K562 (cell line): ENCODE results near the gene PRSS56. TPM values are rescaled to one million over a fixed set of nuclear protein-coding genes. Genes with fewer than 3 reads are reported as not detected.
A peak's percentile ranks its signal among the peaks of the same experiment; 100 is the strongest.

Experiments
- ATAC-seq: fragments of 200-7000 bp; cut with Tn5 transposase; 3 replicates; pipeline ENCODE4 v1.9.1; 2020; ENCODE audit warnings: moderate library complexity
- BruUV-seq: library from RNA; stranded (reverse); fragments of 400-500 nt; replicated peaks from 2 replicates; lab custom pipeline; 2021; lab: Mats Ljungman, UMichigan
- CTCF ChIA-PET: fragments of 300-600 bp; formaldehyde crosslinking; extraction: SDS; loops from one replicate; lab custom pipeline; 2021; ENCODE audit warnings: low intra/inter-chr PET ratio; lab: Yijun Ruan, JAX
- POLR2A ChIA-PET: fragments of 300-600, 350-650 bp; sonication (Branson Sonifier 250); formaldehyde crosslinking; extraction: SDS; loops from one replicate; lab custom pipeline; 2021; ENCODE audit warnings: antibody characterized with exemption, inconsistent platforms; lab: Yijun Ruan, JAX
- DNase-seq, 4 experiments: peaks; one replicate each; pipeline versions ENCODE4 v3.0.0 to v3.0.0-alpha.2; 2011 to 2018; ENCODE audit warnings: low spot score in 3 of 4, mixed read lengths in 3 of 4; ENCODE audit errors: extremely low read depth in 1 of 4
- FAIRE-seq: peaks from 2 replicates; lab custom pipeline; 2011; peaks lifted over from hg19 to GRCh38; lab: Jason Lieb, UNC
- H2AFZ ChIP-seq: 2 replicates; pipeline ENCODE4 v1.6.0; 2011; ENCODE audit warnings: low read depth, low read length, control low read depth, inconsistent platforms
- H3K27ac ChIP-seq: fragments of 200-600 bp; 3 replicates; pipeline ENCODE4 v1.8.0; 2011; ENCODE audit warnings: low read depth, mild to moderate bottlenecking, control low read depth, inconsistent platforms, low read length, moderate library complexity, mixed read lengths; ENCODE audit errors: extremely low read depth
- H3K27me3 ChIP-seq, 2 experiments: fragments of 300-600 bp in 1 of 2; 2 replicates in 1 of 2; 3 replicates in 1 of 2; pipeline versions ENCODE4 v1.6.0 to v1.8.0; 2011; ENCODE audit warnings: inconsistent platforms in 2 of 2, low read length in 2 of 2, mild to moderate bottlenecking in 1 of 2, mixed read lengths in 1 of 2, moderate library complexity in 1 of 2; ENCODE audit not compliant: control insufficient read depth in 2 of 2, insufficient read depth in 2 of 2
- H3K36me3 ChIP-seq: fragments of 300-600 bp; 3 replicates; pipeline ENCODE4 v1.8.0; 2011; ENCODE audit warnings: mild to moderate bottlenecking, low read length, inconsistent platforms; ENCODE audit not compliant: control insufficient read depth, insufficient read depth
- H3K4me1 ChIP-seq, 2 experiments: fragments of 200-600 bp in 1 of 2; replicated peaks in 1 of 2; 2 replicates in 1 of 2; 3 replicates in 1 of 2; pipeline versions ENCODE4 v1.5.1 to v1.8.0; 2011; ENCODE audit warnings: inconsistent platforms in 2 of 2, low read length in 2 of 2, mild to moderate bottlenecking in 1 of 2, mixed read lengths in 1 of 2, moderate library complexity in 1 of 2; ENCODE audit not compliant: control insufficient read depth in 2 of 2, insufficient read depth in 2 of 2
- H3K4me2 ChIP-seq: 2 replicates; pipeline ENCODE4 v1.6.1; 2011; ENCODE audit warnings: low read length, control low read depth, inconsistent platforms, mixed read lengths; ENCODE audit not compliant: insufficient read depth
- H3K4me3 ChIP-seq: fragments of 200-600 bp; sonication (generic), shearing (Covaris generic); 2 replicates; pipeline ENCODE4 v1.5.1; 2016; ENCODE audit warnings: control low read depth, inconsistent platforms
- H3K79me2 ChIP-seq: fragments of 200-600 bp; 3 replicates; pipeline ENCODE4 v1.8.0; 2011; ENCODE audit warnings: low read length, inconsistent platforms; ENCODE audit not compliant: control insufficient read depth, insufficient read depth
- H3K9ac ChIP-seq, 2 experiments: 2 replicates each; pipeline versions ENCODE4 v1.6.0 to v1.6.1; 2011; ENCODE audit warnings: low read depth in 2 of 2, low read length in 2 of 2, control low read depth in 1 of 2, inconsistent platforms in 1 of 2, mild to moderate bottlenecking in 1 of 2, mixed read lengths in 1 of 2; ENCODE audit not compliant: insufficient read depth in 1 of 2
- H3K9me1 ChIP-seq: one replicate; pipeline ENCODE4 v1.6.0; 2011; ENCODE audit warnings: inconsistent platforms, mild to moderate bottlenecking, low read length, moderate library complexity; ENCODE audit not compliant: control insufficient read depth, insufficient read depth
- H3K9me3 ChIP-seq: replicated peaks from 2 replicates; pipeline ENCODE4 v1.5.1; 2011; ENCODE audit warnings: low read depth, low read length, inconsistent platforms; ENCODE audit not compliant: control insufficient read depth, insufficient read depth
- H4K20me1 ChIP-seq: replicated peaks from 2 replicates; pipeline ENCODE4 v1.6.1; 2011; ENCODE audit warnings: low read length, inconsistent platforms, mixed read lengths; ENCODE audit not compliant: control insufficient read depth, insufficient read depth
- ADNP ChIP-seq: fragments of 200-800 bp; sonication (Bioruptor generic); IDR thresholded peaks from 2 replicates; pipeline ENCODE4 v1.6.1; 2016; ENCODE audit warnings: missing genetic modification characterization, missing compliant biosample characterization
- ARID1B ChIP-seq: fragments of 450-650 bp; IDR thresholded peaks from 2 replicates; pipeline ENCODE4 v1.6.1; 2016; ENCODE audit warnings: antibody characterized with exemption, mild to moderate bottlenecking, inconsistent platforms
- MCM3 ChIP-seq: fragments of 450-650 bp; IDR thresholded peaks from 2 replicates; pipeline ENCODE4 v1.6.1; 2016
- NCOA1 ChIP-seq: fragments of 450-650 bp; IDR thresholded peaks from 2 replicates; pipeline ENCODE4 v1.6.1; 2016; ENCODE audit warnings: low read depth
- PHTF2 ChIP-seq: fragments of 250-450 bp; sonication (Bioruptor Pico); IDR thresholded peaks from 2 replicates; pipeline ENCODE4 v1.5.0; 2021; ENCODE audit warnings: mild to moderate bottlenecking
- POLR2A ChIP-seq: fragments of 450-650 bp; conservative IDR thresholded peaks from 2 replicates; pipeline ENCODE4 v1.6.1; 2016
- POLR2AphosphoS2 ChIP-seq: IDR thresholded peaks from 2 replicates; pipeline ENCODE4 v1.6.1; 2012; ENCODE audit warnings: low read length, improper control_type of control experiment
- POLR2G ChIP-seq: fragments of 200-400 bp; formaldehyde crosslinking; IDR thresholded peaks from 2 replicates; pipeline ENCODE4 v1.6.1; 2017; ENCODE audit warnings: low read depth, mild to moderate bottlenecking, antibody characterized with exemption, low read length, moderate library complexity
- SLC30A9 ChIP-seq: fragments of 250-450 bp; sonication (Bioruptor Pico); IDR thresholded peaks from 2 replicates; pipeline ENCODE4 v1.8.0; 2022; ENCODE audit warnings: mild to moderate bottlenecking, moderate library complexity
- SUPT5H ChIP-seq: fragments of 450-650 bp; IDR thresholded peaks from 2 replicates; pipeline ENCODE4 v1.6.1; 2016
- ZNF668 ChIP-seq: fragments of 250-450 bp; sonication (Bioruptor Pico); IDR thresholded peaks from 2 replicates; pipeline ENCODE4 v1.8.0; 2022; ENCODE audit warnings: mild to moderate bottlenecking, inconsistent platforms
- ZNF695 ChIP-seq: fragments of 450-650 bp; formaldehyde crosslinking; IDR thresholded peaks from 2 replicates; pipeline ENCODE4 v1.4.0; 2020; ENCODE audit warnings: mild to moderate bottlenecking, moderate library complexity
- WGBS: fragments of 100-300 bp; shearing (Covaris generic); methylation state at CpG from one replicate; pipeline ENCODE4 v1.1.6; 2016; ENCODE audit warnings: low coverage, mixed read lengths; ENCODE audit not compliant: insufficient coverage; ENCODE audit errors: missing lambda C conversion rate; 5-methylcytosine and 5-hydroxymethylcytosine counted together
- in situ Hi-C: fragments of 300-500 bp; cut with MboI; formaldehyde crosslinking; loops from 4 replicates; pipeline ENCODE4 v1.15.0; 2018; ENCODE audit warnings: inconsistent platforms, mixed read lengths
- intact Hi-C: fragments of 100-400 bp; cut with micrococcal nuclease; formaldehyde crosslinking; loops from 2 replicates; pipeline ENCODE4 v1.14.2; 2022
- polyA plus RNA-seq, 8 experiments: library from polyadenylated mRNA; depleted of rRNA in 4 of 8; stranded (reverse) in 5 of 8; unstranded in 3 of 8; fragments of >200 nt; fragmentation: Nextera tagmentation in 2 of 8; fragmentation: Illumina TruSeq in 1 of 8; extraction: Ambion mirVana in 2 of 8; extraction: Trizol in 1 of 8; gene quantifications; 2 replicates each; pipeline versions ENCODE4 v1.2.1 to v1.2.3, GENCODE V29; 2011 to 2014; ENCODE audit warnings: inconsistent platforms in 1 of 8, missing spikeins in 1 of 8
- total RNA-seq, 7 experiments: library from RNA; depleted of rRNA in 6 of 7; stranded (reverse); fragments of >200 nt in 6 of 7; fragmentation: Illumina TruSeq in 2 of 7; extraction: Trizol in 2 of 7; gene quantifications; 2 replicates each; pipeline versions ENCODE4 v1.2.1 to v1.2.3, GENCODE V29; 2011 to 2021; ENCODE audit warnings: low replicate concordance in 1 of 7
- TF ChIP-seq, protein P1 (sequence below): sonication (generic); formaldehyde crosslinking; IDR thresholded peaks from 2 replicates; pipeline ENCODE4 v1.8.0; 2023; ENCODE audit warnings: mild to moderate bottlenecking, missing genetic modification reagents
- TF ChIP-seq, protein P2 (sequence below): fragments of 250-450 bp; sonication (Bioruptor Pico); IDR thresholded peaks from 2 replicates; pipeline ENCODE4 v1.4.0; 2020; ENCODE audit warnings: borderline replicate concordance

The PRSS56 gene
- total and polyA plus RNA-seq, 9 of the 15 experiments (the other 6 are each of a cell fraction or from before 2014, with no cell fraction given): not detected

DNA sequence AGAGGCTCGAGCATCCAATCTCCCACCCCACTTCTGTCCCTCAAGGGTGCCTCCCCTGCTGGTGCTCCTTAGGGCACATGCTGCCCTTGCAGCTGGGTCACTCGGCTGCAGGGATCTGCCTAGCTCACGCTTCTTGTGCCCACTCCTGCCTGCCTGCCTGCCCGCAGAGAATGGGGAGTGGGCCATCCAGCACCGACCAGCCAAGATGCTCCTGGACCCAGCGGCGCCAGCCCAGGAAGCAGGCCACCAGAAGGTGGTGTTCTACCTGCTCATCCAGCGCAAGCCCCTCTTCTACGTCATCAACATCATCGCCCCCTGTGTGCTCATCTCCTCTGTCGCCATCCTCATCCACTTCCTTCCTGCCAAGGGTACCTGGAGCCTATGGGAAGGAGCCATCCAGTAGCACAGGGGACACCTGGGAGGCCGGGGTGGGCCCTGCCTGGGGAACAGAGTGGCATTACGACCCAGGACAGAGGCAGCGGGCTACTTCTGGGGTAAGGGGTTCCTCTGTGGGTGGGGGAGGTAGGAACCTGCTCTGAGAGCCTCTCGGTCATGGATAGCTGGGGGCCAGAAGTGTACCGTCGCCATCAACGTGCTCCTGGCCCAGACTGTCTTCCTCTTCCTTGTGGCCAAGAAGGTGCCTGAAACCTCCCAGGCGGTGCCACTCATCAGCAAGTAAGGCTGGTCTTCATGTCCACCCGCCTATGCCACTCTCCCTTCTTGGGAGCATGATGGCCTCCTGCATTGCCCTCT is 22.7 kb downstream of the PRSS56 start:
- ATAC-seq: peak; percentile 12
- Histone ChIP-seq H3K9ac (no peak overlapping the region), H3K36me3 (peaks cover 14% of the 10 kb centered on the region; the same call in 2 of the 3 replicates), H3K4me1 (peaks cover 0 to 38% of the 10 kb centered on the region in 2 experiments; a peak in 3 of 5 replicates), H3K9me1 (no peaks in the 10 kb centered on the region), H3K9me3 (no peaks in the 10 kb centered on the region), H3K79me2 (peaks cover 2% of the 10 kb centered on the region; the same call in 1 of the 3 replicates), H4K20me1 (no peaks in the 10 kb centered on the region), H3K27me3 (no peaks in the 10 kb centered on the region), H3K27ac (no peak overlapping the region), H3K4me3 (no peak overlapping the region), H2AFZ (no peak overlapping the region), H3K4me2 (no peak overlapping the region)
- BruUV-seq: no TSS peak
- 65% methylated on average over 8 of the region's 20 CpGs for WGBS
- FAIRE-seq: no peak
- TF ChIP-seq, protein P1, sequence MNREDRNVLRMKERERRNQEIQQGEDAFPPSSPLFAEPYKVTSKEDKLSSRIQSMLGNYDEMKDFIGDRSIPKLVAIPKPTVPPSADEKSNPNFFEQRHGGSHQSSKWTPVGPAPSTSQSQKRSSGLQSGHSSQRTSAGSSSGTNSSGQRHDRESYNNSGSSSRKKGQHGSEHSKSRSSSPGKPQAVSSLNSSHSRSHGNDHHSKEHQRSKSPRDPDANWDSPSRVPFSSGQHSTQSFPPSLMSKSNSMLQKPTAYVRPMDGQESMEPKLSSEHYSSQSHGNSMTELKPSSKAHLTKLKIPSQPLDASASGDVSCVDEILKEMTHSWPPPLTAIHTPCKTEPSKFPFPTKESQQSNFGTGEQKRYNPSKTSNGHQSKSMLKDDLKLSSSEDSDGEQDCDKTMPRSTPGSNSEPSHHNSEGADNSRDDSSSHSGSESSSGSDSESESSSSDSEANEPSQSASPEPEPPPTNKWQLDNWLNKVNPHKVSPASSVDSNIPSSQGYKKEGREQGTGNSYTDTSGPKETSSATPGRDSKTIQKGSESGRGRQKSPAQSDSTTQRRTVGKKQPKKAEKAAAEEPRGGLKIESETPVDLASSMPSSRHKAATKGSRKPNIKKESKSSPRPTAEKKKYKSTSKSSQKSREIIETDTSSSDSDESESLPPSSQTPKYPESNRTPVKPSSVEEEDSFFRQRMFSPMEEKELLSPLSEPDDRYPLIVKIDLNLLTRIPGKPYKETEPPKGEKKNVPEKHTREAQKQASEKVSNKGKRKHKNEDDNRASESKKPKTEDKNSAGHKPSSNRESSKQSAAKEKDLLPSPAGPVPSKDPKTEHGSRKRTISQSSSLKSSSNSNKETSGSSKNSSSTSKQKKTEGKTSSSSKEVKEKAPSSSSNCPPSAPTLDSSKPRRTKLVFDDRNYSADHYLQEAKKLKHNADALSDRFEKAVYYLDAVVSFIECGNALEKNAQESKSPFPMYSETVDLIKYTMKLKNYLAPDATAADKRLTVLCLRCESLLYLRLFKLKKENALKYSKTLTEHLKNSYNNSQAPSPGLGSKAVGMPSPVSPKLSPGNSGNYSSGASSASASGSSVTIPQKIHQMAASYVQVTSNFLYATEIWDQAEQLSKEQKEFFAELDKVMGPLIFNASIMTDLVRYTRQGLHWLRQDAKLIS (CRISPR knock-in tag): no peak
- TF ChIP-seq PHTF2 (CRISPR knock-in tag): no peak
- TF ChIP-seq ADNP (tag): no peak
- TF ChIP-seq, protein P2, sequence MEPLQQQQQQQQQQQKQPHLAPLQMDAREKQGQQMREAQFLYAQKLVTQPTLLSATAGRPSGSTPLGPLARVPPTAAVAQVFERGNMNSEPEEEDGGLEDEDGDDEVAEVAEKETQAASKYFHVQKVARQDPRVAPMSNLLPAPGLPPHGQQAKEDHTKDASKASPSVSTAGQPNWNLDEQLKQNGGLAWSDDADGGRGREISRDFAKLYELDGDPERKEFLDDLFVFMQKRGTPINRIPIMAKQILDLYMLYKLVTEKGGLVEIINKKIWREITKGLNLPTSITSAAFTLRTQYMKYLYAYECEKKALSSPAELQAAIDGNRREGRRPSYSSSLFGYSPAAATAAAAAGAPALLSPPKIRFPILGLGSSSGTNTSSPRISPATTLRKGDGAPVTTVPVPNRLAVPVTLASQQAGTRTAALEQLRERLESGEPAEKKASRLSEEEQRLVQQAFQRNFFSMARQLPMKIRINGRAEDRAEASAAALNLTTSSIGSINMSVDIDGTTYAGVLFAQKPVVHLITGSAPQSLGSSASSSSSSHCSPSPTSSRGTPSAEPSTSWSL (CRISPR knock-in tag): no peak
- TF ChIP-seq NCOA1: no peak
- TF ChIP-seq ZNF668: no peak
- TF ChIP-seq ZNF695 (CRISPR knock-in tag): no peak
- TF ChIP-seq POLR2A: 0 out of 2 replicates have a peak, but pooled peaks have one; percentile 37
- peak; percentile 42 for TF ChIP-seq SUPT5H
- TF ChIP-seq POLR2G: peak; percentile 43; the same call in 1 of the 2 replicates
- no peak for TF ChIP-seq ARID1B
- no peak for TF ChIP-seq MCM3
- no peak for TF ChIP-seq SLC30A9
- TF ChIP-seq POLR2AphosphoS2: no peak
- in situ Hi-C loops (no loop called here), intact Hi-C loops (no loop called here)
- ChIA-PET POLR2A (interaction anchor here (0.6 to 1.1 kb wide), 2 partner anchors 9 to 27 kb away, joined by 3 to 4 read pairs; no protein-coding TSS in a partner anchor), CTCF (no interaction called here)
- DNase-seq: no peak
